ENCODE results near the gene PKLR.
"Not testable (repeated sequence)": the region's sequence is repeated elsewhere in the genome, so short reads cannot be mapped to it uniquely, and the experiment has no call there.

The PKLR gene

GRCh38 chr1:155301342-155301841 is at the start of gene PKLR:
TSS of gene PKLR (minus strand) at chr1:155301438. CDS start at chr1:155301395, 43 bp downstream.
- DNase-seq (ENCODE audit: low read depth): no peak

GRCh38 chr1:155342842-155343241 is 41.6 kb upstream of the PKLR start:
- no peak for DNase-seq (ENCODE audit: low read depth)

- no peak for DNase-seq (ENCODE audit: low read depth)
These were observed 38.4 kb upstream of the PKLR start for GRCh38 chr1:155339515-155340097.

- DNase-seq (ENCODE audit: low read depth): no peak
These were observed 33.7 kb upstream of the PKLR start for GRCh38 chr1:155334962-155335361.

GRCh38 chr1:155329980-155330598 is 28.9 kb upstream of the PKLR start:
- DNase-seq (ENCODE audit: low read depth): no peak

- not testable (repeated sequence) for DNase-seq (ENCODE audit: low read depth)
These were observed 27.6 kb upstream of the PKLR start for GRCh38 chr1:155328856-155329255.

- DNase-seq (ENCODE audit: low read depth): no peak
These were observed 26.7 kb upstream of the PKLR start for GRCh38 chr1:155327981-155328380.

GRCh38 chr1:155326631-155327037 is 25.4 kb upstream of the PKLR start:
- no peak for DNase-seq (ENCODE audit: low read depth)

GRCh38 chr1:155326020-155326526 is 24.8 kb upstream of the PKLR start:
- DNase-seq (ENCODE audit: low read depth): no peak

- no peak for DNase-seq (ENCODE audit: low read depth)
These were observed 24.3 kb upstream of the PKLR start for GRCh38 chr1:155325603-155325893.

GRCh38 chr1:155324717-155325602 is 23.7 kb upstream of the PKLR start:
- no peak for DNase-seq (ENCODE audit: low read depth)

GRCh38 chr1:155324037-155324716 is 22.9 kb upstream of the PKLR start:
- peak; percentile 71 for DNase-seq (ENCODE audit: low read depth)

- DNase-seq (ENCODE audit: low read depth): peak; percentile 66
These were observed 22.4 kb upstream of the PKLR start for GRCh38 chr1:155323729-155324036.

- DNase-seq (ENCODE audit: low read depth): peak; percentile 82
These were observed 21.9 kb upstream of the PKLR start for GRCh38 chr1:155322953-155323728.

GRCh38 chr1:155322571-155322952 is 21.3 kb upstream of the PKLR start:
- no peak for DNase-seq (ENCODE audit: low read depth)

- no peak for DNase-seq (ENCODE audit: low read depth)
These were observed 20.6 kb upstream of the PKLR start for GRCh38 chr1:155321639-155322503.

- peak; percentile 52 for DNase-seq (ENCODE audit: low read depth)
These were observed 19.7 kb upstream of the PKLR start, which contains the start of gene RUSC1 for GRCh38 chr1:155320661-155321617. TSS of gene RUSC1 (plus strand) at chr1:155320894. CDS start at chr1:155321774, 880 bp downstream.

GRCh38 chr1:155320252-155320651 is 19.0 kb upstream of the PKLR start:
- DNase-seq (ENCODE audit: low read depth): no peak

- DNase-seq (ENCODE audit: low read depth): no peak
These were observed 18.3 kb upstream of the PKLR start for GRCh38 chr1:155319536-155319935.
